Stimulated activated CD8-positive, alpha-beta memory T cell treated with anti-CD3 and anti-CD28 coated beads, Interleukin-4, amount 100 ng/mL, for 1 hour (primary cell): ENCODE measurements around the gene RPL4.
"Not testable (repeated sequence)": the region's sequence is repeated elsewhere in the genome, so short reads cannot be mapped to it uniquely, and the experiment has no call there.

ENCODE experiments used
- DNase-seq, 2 donors: peaks; one replicate each; pipeline ENCODE4 v3.0.0-alpha.2; 2020; ENCODE audit warnings: low read depth in 2 of 2, low spot score in 1 of 2

Gene RPL4

GRCh38 chr15:66491846-66492245 is 12.8 kb downstream of the RPL4 start:
- no peak for DNase-seq

GRCh38 chr15:66489179-66489791 is 15.4 kb downstream of the RPL4 start:
- DNase-seq, result no peak

GRCh38 chr15:66488525-66488924 is 16.1 kb downstream of the RPL4 start:
- no peak for DNase-seq

- no peak for DNase-seq
Observed at GRCh38 chr15:66486887-66487286, 17.8 kb downstream of the RPL4 start.

GRCh38 chr15:66484539-66485112 is 20.0 kb downstream of the RPL4 start:
- no peak for DNase-seq

GRCh38 chr15:66483131-66483566 is 21.5 kb downstream of the RPL4 start:
- no peak for DNase-seq

- DNase-seq, result no peak
Observed at GRCh38 chr15:66482539-66482938, 22.1 kb downstream of the RPL4 start.

GRCh38 chr15:66481107-66481856 is 23.4 kb downstream of the RPL4 start:
- DNase-seq, result no peak

GRCh38 chr15:66480267-66480666 is 24.4 kb downstream of the RPL4 start:
- no peak for DNase-seq

- no peak for DNase-seq
Observed at GRCh38 chr15:66477011-66477410, 27.6 kb downstream of the RPL4 start.

- DNase-seq, result no peak
Observed at GRCh38 chr15:66476535-66476934, 28.1 kb downstream of the RPL4 start.

GRCh38 chr15:66474963-66475362 is 29.7 kb downstream of the RPL4 start:
- DNase-seq, result no peak

GRCh38 chr15:66474135-66474534 is 30.5 kb downstream of the RPL4 start:
- no peak for DNase-seq

GRCh38 chr15:66472176-66472999 is 32.3 kb downstream of the RPL4 start:
- DNase-seq, result peak in 1 of 2 donors; percentile 7

- not testable (repeated sequence) for DNase-seq
Observed at GRCh38 chr15:66470825-66471224, 33.8 kb downstream of the RPL4 start.

GRCh38 chr15:66467162-66468040 is 37.3 kb downstream of the RPL4 start:
- not testable (repeated sequence) for DNase-seq

GRCh38 chr15:66465294-66465693 is 39.4 kb downstream of the RPL4 start:
- not testable (repeated sequence) for DNase-seq

- no peak for DNase-seq
Observed at GRCh38 chr15:66462627-66463026, 42.0 kb downstream of the RPL4 start.

- DNase-seq, result no peak
Observed at GRCh38 chr15:66461917-66462316, 42.7 kb downstream of the RPL4 start.

- DNase-seq, result not testable (repeated sequence)
Observed at GRCh38 chr15:66461294-66461693, 43.4 kb downstream of the RPL4 start.
